Raji (cell line): ENCODE measurements around the gene CPTP.

Experiments used
- POLR2A ChIP-seq: IDR thresholded peaks from 2 replicates; pipeline ENCODE4 v1.6.1; 2011; ENCODE audit warnings: low read depth, low read length, control low read depth; ENCODE audit not compliant: insufficient read depth

The CPTP gene

GRCh38 chr1:1332774-1333480, 8.3 kb downstream of the CPTP start:
- TF ChIP-seq POLR2A: no peak

- no peak for TF ChIP-seq POLR2A
Observed at GRCh38 chr1:1333551-1334241, 9.1 kb downstream of the CPTP start.

- no peak for TF ChIP-seq POLR2A
Observed at GRCh38 chr1:1334835-1335234, 10.2 kb downstream of the CPTP start.

- no peak for TF ChIP-seq POLR2A
Observed at GRCh38 chr1:1335283-1335682, 10.7 kb downstream of the CPTP start.

GRCh38 chr1:1335792-1336248, 11.2 kb downstream of the CPTP start:
- TF ChIP-seq POLR2A: no peak

GRCh38 chr1:1336446-1336845, 11.8 kb downstream of the CPTP start:
- no peak for TF ChIP-seq POLR2A

- TF ChIP-seq POLR2A: no peak
Observed at GRCh38 chr1:1336931-1337792, 12.6 kb downstream of the CPTP start.

- TF ChIP-seq POLR2A: no peak
Observed at GRCh38 chr1:1337793-1338147, 13.2 kb downstream of the CPTP start.

- no peak for TF ChIP-seq POLR2A
Observed at GRCh38 chr1:1338278-1338677, 13.7 kb downstream of the CPTP start.

- TF ChIP-seq POLR2A: no peak
Observed at GRCh38 chr1:1340185-1340584, 15.6 kb downstream of the CPTP start.

GRCh38 chr1:1340791-1341548, 16.4 kb downstream of the CPTP start:
- no peak for TF ChIP-seq POLR2A

GRCh38 chr1:1341549-1342021, 17.0 kb downstream of the CPTP start:
- no peak for TF ChIP-seq POLR2A

GRCh38 chr1:1342061-1342562, 17.5 kb downstream of the CPTP start:
- TF ChIP-seq POLR2A: no peak

- TF ChIP-seq POLR2A: no peak
Observed at GRCh38 chr1:1342584-1343115, 18.0 kb downstream of the CPTP start.
